ENCODE results near the gene CDH7.

DNA sequence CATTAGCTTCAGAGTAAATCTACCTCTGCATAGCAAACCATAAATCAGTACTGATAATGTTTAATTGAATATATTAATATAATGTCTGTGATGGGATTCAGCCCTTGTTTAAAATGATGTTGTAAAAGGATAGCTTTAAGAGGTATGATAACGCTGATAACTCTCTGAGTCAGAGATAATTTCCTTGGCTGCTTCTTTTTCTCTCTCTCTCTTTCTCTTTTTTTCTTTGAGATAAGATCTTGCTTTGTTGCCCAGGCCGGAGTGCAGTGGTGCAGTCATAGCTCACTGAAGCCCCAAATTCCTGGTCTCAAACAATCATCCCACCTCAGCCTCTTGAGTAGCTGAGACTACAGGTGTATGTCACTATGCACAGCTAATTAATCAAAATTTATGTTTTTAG lies 35.7 kb downstream of the CDH7 start:
- TF ChIP-seq, protein P1, sequence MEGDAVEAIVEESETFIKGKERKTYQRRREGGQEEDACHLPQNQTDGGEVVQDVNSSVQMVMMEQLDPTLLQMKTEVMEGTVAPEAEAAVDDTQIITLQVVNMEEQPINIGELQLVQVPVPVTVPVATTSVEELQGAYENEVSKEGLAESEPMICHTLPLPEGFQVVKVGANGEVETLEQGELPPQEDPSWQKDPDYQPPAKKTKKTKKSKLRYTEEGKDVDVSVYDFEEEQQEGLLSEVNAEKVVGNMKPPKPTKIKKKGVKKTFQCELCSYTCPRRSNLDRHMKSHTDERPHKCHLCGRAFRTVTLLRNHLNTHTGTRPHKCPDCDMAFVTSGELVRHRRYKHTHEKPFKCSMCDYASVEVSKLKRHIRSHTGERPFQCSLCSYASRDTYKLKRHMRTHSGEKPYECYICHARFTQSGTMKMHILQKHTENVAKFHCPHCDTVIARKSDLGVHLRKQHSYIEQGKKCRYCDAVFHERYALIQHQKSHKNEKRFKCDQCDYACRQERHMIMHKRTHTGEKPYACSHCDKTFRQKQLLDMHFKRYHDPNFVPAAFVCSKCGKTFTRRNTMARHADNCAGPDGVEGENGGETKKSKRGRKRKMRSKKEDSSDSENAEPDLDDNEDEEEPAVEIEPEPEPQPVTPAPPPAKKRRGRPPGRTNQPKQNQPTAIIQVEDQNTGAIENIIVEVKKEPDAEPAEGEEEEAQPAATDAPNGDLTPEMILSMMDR (IDR thresholded peaks at IDR 0.05) = no peak
- TF ChIP-seq POLR2A (IDR thresholded peaks at IDR 0.05) = no peak

Data from esophagus squamous epithelium (tissue), 4 donors.